GM18499 (cell line): Measurements from ENCODE around the gene ITGB8.
"Not testable (repeated sequence)": the region's sequence is repeated elsewhere in the genome, so short reads cannot be mapped to it uniquely, and the experiment has no call there.

Experiments
- ATAC-seq: cut with Tn5 transposase; IDR thresholded peaks from one replicate; pipeline ENCODE4 v1.9.1; 2021; ENCODE audit warnings: moderate number of reproducible peaks; ENCODE audit not compliant: insufficient read depth, unreplicated experiment

Gene ITGB8

GRCh38 chr7:20364571-20365196 is 34.0 kb downstream of the ITGB8 start:
- no peak for ATAC-seq

- ATAC-seq: no peak
Measured at GRCh38 chr7:20365486-20365885, 34.8 kb downstream of the ITGB8 start.

- no peak for ATAC-seq
Measured at GRCh38 chr7:20374399-20374798, 43.7 kb downstream of the ITGB8 start.

GRCh38 chr7:20376796-20377195 is 46.1 kb downstream of the ITGB8 start:
- no peak for ATAC-seq

- no peak for ATAC-seq
Measured at GRCh38 chr7:20381406-20382034, 50.8 kb downstream of the ITGB8 start.

- ATAC-seq: no peak
Measured at GRCh38 chr7:20383351-20383750, 52.7 kb downstream of the ITGB8 start.

- ATAC-seq: no peak
Measured at GRCh38 chr7:20385126-20385525, 54.4 kb downstream of the ITGB8 start.

- no peak for ATAC-seq
Measured at GRCh38 chr7:20388084-20388483, 57.4 kb downstream of the ITGB8 start.

- ATAC-seq: not testable (repeated sequence)
Measured at GRCh38 chr7:20389192-20389591, 58.5 kb downstream of the ITGB8 start.

GRCh38 chr7:20393021-20393610 is 62.4 kb downstream of the ITGB8 start:
- ATAC-seq: no peak

- ATAC-seq: no peak
Measured at GRCh38 chr7:20393616-20394015, 62.9 kb downstream of the ITGB8 start.

GRCh38 chr7:20394284-20394683 is 63.6 kb downstream of the ITGB8 start:
- no peak for ATAC-seq

GRCh38 chr7:20395104-20395503 is 64.4 kb downstream of the ITGB8 start:
- ATAC-seq: no peak

- no peak for ATAC-seq
Measured at GRCh38 chr7:20395511-20395910, 64.8 kb downstream of the ITGB8 start.

- ATAC-seq: no peak
Measured at GRCh38 chr7:20399521-20399920, 68.8 kb downstream of the ITGB8 start.

GRCh38 chr7:20401861-20402746 is 71.4 kb downstream of the ITGB8 start:
- no peak for ATAC-seq

GRCh38 chr7:20402747-20403230 is 72.1 kb downstream of the ITGB8 start:
- no peak for ATAC-seq

- ATAC-seq: no peak
Measured at GRCh38 chr7:20403331-20403730, 72.6 kb downstream of the ITGB8 start.

- ATAC-seq: no peak
Measured at GRCh38 chr7:20404320-20404719, 73.6 kb downstream of the ITGB8 start.

GRCh38 chr7:20407585-20408466 is 77.1 kb downstream of the ITGB8 start:
- no peak for ATAC-seq
